Neural cell (in vitro differentiated cells): ENCODE measurements around the gene VOPP1.

Experiments
- CTCF ChIP-seq: fragments of 450-650 bp; IDR thresholded peaks from 2 replicates; pipeline ENCODE4 v1.5.1; 2014; ENCODE audit warnings: antibody characterized with exemption, mild to moderate bottlenecking, moderate library complexity; ENCODE audit not compliant: poor library complexity, severe bottlenecking
- SMC3 ChIP-seq: fragments of 450-650 bp; conservative IDR thresholded peaks from 2 replicates; pipeline ENCODE4 v1.6.1; 2014; ENCODE audit warnings: antibody characterized with exemption, mild to moderate bottlenecking, moderate library complexity; ENCODE audit not compliant: poor library complexity
- TAF1 ChIP-seq: IDR thresholded peaks from 2 replicates; pipeline ENCODE4 v1.6.1; 2012; ENCODE audit warnings: low read depth

GRCh38 chr7:55437375-55437774 lies 134.9 kb downstream of the VOPP1 start:
- TF ChIP-seq CTCF (no peak), SMC3 (no peak), TAF1 (no peak)
